Measurements from ENCODE around the gene TTLL6. TPM values are rescaled to one million over a fixed set of nuclear protein-coding genes. Genes with fewer than 3 reads are reported as not detected.

Gene TTLL6
- total RNA-seq, 4 donors from 2014 or later = 0.34 to 1.2 (median 0.89) TPM

GRCh38 chr17:48738803-48739526, 78.1 kb downstream of the TTLL6 start:
- peaks cover 73% of the 10 kb centered on the region for H3K27me3 ChIP-seq
- 4 to 6% methylated on average over 37 of the region's 37 CpGs for WGBS, 2 donors

GRCh38 chr17:48738424-48738802, 78.6 kb downstream of the TTLL6 start:
- DNase-seq = no peak
- TF ChIP-seq POLR2A (IDR thresholded peaks at IDR 0.05) (no peak), CTCF (IDR thresholded peaks at IDR 0.05) (no peak)
- 4 to 8% methylated on average over 11 of the region's 11 CpGs for WGBS, 2 donors
- Histone ChIP-seq H3K4me3 (replicated peaks in 1 of 3) (no peak overlapping the region), H3K27ac (no peak overlapping the region), H3K9me3 (no peaks in the 10 kb centered on the region), H3K36me3 (no peaks in the 10 kb centered on the region), H3K27me3 (peaks cover 73% of the 10 kb centered on the region), H3K4me1 (peaks cover 0 to under 1% of the 10 kb centered on the region in 2 donors)
- intact Hi-C loops (cut with DNase I) = loop anchor here (10.0 kb wide), 1 partner anchor 256 kb away; the partner anchor contains the start of gene IGF2BP1

More at GRCh38 chr17:48738803-48739526, 78.1 kb downstream of the TTLL6 start:
- H3K4me1 ChIP-seq = no peaks in the 10 kb centered on the region
- no peaks in the 10 kb centered on the region for H3K9me3 ChIP-seq
- intact Hi-C loops (cut with DNase I) = loop anchor here (10.0 kb wide), 1 partner anchor 256 kb away; the partner anchor contains the start of gene IGF2BP1
- H3K4me3 ChIP-seq (replicated peaks in 1 of 3) = no peak overlapping the region
- H3K36me3 ChIP-seq = no peaks in the 10 kb centered on the region
- H3K27ac ChIP-seq = no peak overlapping the region
- no peak for DNase-seq
- no peak for TF ChIP-seq POLR2A (IDR thresholded peaks at IDR 0.05)
- TF ChIP-seq CTCF (IDR thresholded peaks at IDR 0.05) = no peak

GRCh38 chr17:48737330-48738043, 79.5 kb downstream of the TTLL6 start:
- Histone ChIP-seq H3K4me3 (replicated peaks in 1 of 3) (no peak overlapping the region), H3K27ac (no peak overlapping the region), H3K27me3 (peaks cover 73% of the 10 kb centered on the region), H3K4me1 (peaks cover 3 to 4% of the 10 kb centered on the region in 2 donors), H3K9me3 (no peaks in the 10 kb centered on the region), H3K36me3 (no peaks in the 10 kb centered on the region)
- DNase-seq = no peak
- TF ChIP-seq CTCF (IDR thresholded peaks at IDR 0.05) (no peak), POLR2A (IDR thresholded peaks at IDR 0.05) (no peak)
- WGBS, 2 donors = 56 to 70% methylated on average over 4 of the region's 4 CpGs
- intact Hi-C loops (cut with DNase I) = loop anchor here (10.0 kb wide), 1 partner anchor 257 kb away; the partner anchor contains the start of gene IGF2BP1

GRCh38 chr17:48735062-48735351, 82.0 kb downstream of the TTLL6 start:
- WGBS, 2 donors = 6 to 9% methylated on average over 7 of the region's 7 CpGs
- H3K27ac ChIP-seq = no peak overlapping the region
- no peaks in the 10 kb centered on the region for H3K9me3 ChIP-seq
- no peak overlapping the region for H3K4me3 ChIP-seq (replicated peaks in 1 of 3)
- H3K36me3 ChIP-seq = no peaks in the 10 kb centered on the region
- peaks cover 3 to 4% of the 10 kb centered on the region in 2 donors for H3K4me1 ChIP-seq
- TF ChIP-seq POLR2A (IDR thresholded peaks at IDR 0.05) (no peak), CTCF (IDR thresholded peaks at IDR 0.05) (no peak)
- intact Hi-C loops (cut with DNase I) = loop anchor here (10.0 kb wide), 1 partner anchor 260 kb away; the partner anchor contains the start of gene IGF2BP1
- DNase-seq = no peak
- H3K27me3 ChIP-seq = peaks cover 65% of the 10 kb centered on the region

Measured in thyroid gland (tissue), 4 donors.